Measurements from ENCODE around the gene QPCT.

The QPCT gene

GRCh38 chr2:37324786-37325624 is 19.4 kb upstream of the QPCT start, which contains the start of gene PRKD3:
PRKD3 (minus strand) TSS chr2:37324833; CDS start chr2:37316524, 8,309 bp downstream.
- DNase-seq (ENCODE audit: low read depth in 3 of 3): peak in 2 of 3 experiments; percentile 15 to 50

- no peak for DNase-seq (ENCODE audit: low read depth in 3 of 3)
Measured at GRCh38 chr2:37325625-37326071, 18.8 kb upstream of the QPCT start.

GRCh38 chr2:37326285-37326684 is 18.1 kb upstream of the QPCT start:
- no peak for DNase-seq (ENCODE audit: low read depth in 3 of 3)

- DNase-seq (ENCODE audit: low read depth in 3 of 3): no peak
Measured at GRCh38 chr2:37326866-37327634, 17.4 kb upstream of the QPCT start.

GRCh38 chr2:37330681-37331080 is 13.7 kb upstream of the QPCT start:
- DNase-seq (ENCODE audit: low read depth in 3 of 3): no peak

- no peak for DNase-seq (ENCODE audit: low read depth in 3 of 3)
Measured at GRCh38 chr2:37332560-37332959, 11.9 kb upstream of the QPCT start.

GRCh38 chr2:37333256-37333655 is 11.2 kb upstream of the QPCT start:
- no peak for DNase-seq (ENCODE audit: low read depth in 3 of 3)

GRCh38 chr2:37335604-37336003 is 8.8 kb upstream of the QPCT start:
- no peak for DNase-seq (ENCODE audit: low read depth in 3 of 3)

GRCh38 chr2:37337620-37338280 is 6.7 kb upstream of the QPCT start:
- no peak for DNase-seq (ENCODE audit: low read depth in 3 of 3)

GRCh38 chr2:37338933-37339332 is 5.5 kb upstream of the QPCT start:
- DNase-seq (ENCODE audit: low read depth in 3 of 3): no peak

GRCh38 chr2:37340637-37341036 is 3.8 kb upstream of the QPCT start:
- no peak for DNase-seq (ENCODE audit: low read depth in 3 of 3)

GRCh38 chr2:37342591-37343220 is 1.7 kb upstream of the QPCT start:
- DNase-seq (ENCODE audit: low read depth in 3 of 3): no peak

- DNase-seq (ENCODE audit: low read depth in 3 of 3): no peak
Measured at GRCh38 chr2:37343537-37344434, 644 bp upstream of the QPCT start.

- no peak for DNase-seq (ENCODE audit: low read depth in 3 of 3)
Measured at GRCh38 chr2:37348155-37348554, 3.7 kb downstream of the QPCT start.

GRCh38 chr2:37349231-37349860 is 4.9 kb downstream of the QPCT start:
- no peak for DNase-seq (ENCODE audit: low read depth in 3 of 3)

- DNase-seq (ENCODE audit: low read depth in 3 of 3): no peak
Measured at GRCh38 chr2:37350034-37350433, 5.6 kb downstream of the QPCT start.

GRCh38 chr2:37354531-37354930 is 10.1 kb downstream of the QPCT start:
- no peak for DNase-seq (ENCODE audit: low read depth in 3 of 3)

- no peak for DNase-seq (ENCODE audit: low read depth in 3 of 3)
Measured at GRCh38 chr2:37355735-37356134, 11.3 kb downstream of the QPCT start.

- no peak for DNase-seq (ENCODE audit: low read depth in 3 of 3)
Measured at GRCh38 chr2:37356299-37356698, 11.9 kb downstream of the QPCT start.

- DNase-seq (ENCODE audit: low read depth in 3 of 3): no peak
Measured at GRCh38 chr2:37357069-37357468, 12.6 kb downstream of the QPCT start.

Measured in stimulated activated CD4-positive, alpha-beta T cell treated with anti-CD3 and anti-CD28 coated beads, TNF-alpha, amount 100 ng/mL, for 4 hours (primary cell).